Germinal center (tissue), 1 donor: ENCODE data around the gene XPNPEP3.

Experiments used
- DNase-seq: peaks from one replicate; pipeline ENCODE4 v3.0.0; 2012; ENCODE audit warnings: mixed read lengths, low spot score

XPNPEP3 gene

DNA sequence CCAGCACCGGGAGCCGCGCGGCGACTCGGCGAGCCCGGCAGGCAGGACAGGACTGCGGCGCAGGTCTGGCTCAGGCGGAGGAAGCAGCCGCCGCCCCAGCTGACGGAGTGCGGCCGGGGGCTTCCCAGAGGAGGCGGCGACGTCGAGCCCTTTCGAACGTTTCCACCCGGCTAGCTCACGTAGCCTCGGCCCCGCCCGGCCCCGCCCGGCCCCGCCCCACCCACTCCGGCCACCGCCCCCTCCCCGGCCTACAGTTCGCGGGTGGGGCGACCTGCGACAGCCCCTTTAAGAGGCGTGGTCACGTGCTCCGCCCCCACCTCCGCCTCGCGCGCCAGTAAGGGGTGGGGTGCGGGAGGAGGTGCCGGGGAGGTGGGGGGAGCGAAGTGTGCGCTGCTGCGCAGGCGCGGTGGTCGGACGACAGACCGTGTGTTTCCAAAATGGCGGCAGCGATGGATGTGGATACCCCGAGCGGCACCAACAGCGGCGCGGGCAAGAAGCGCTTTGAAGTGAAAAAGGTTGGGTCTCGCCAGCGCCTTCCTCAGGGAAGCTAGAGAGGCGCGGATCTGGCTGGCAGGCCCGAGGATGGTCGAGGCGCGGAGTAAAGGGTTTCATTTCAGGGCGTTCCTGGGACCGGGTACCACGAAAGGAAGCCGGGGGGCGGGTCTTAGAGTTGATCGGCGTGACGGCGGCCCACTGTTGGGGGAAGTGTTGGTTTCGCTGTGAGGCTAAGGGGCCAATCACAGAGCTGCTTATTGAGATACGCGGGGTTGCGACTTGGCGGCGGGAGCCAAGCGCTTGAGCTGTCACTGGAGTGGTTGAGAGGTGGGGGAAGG lies 94.2 kb downstream of the XPNPEP3 start, which contains the start of gene RBX1:
RBX1 (plus strand) TSS at position 417 of the 833 bp plus-strand sequence; CDS start at position 438, 21 bp downstream.
- peak; percentile 98 for DNase-seq

- DNase-seq: no peak
Observed at GRCh38 chr22:40951795-40952605, 95.1 kb downstream of the XPNPEP3 start.

DNA sequence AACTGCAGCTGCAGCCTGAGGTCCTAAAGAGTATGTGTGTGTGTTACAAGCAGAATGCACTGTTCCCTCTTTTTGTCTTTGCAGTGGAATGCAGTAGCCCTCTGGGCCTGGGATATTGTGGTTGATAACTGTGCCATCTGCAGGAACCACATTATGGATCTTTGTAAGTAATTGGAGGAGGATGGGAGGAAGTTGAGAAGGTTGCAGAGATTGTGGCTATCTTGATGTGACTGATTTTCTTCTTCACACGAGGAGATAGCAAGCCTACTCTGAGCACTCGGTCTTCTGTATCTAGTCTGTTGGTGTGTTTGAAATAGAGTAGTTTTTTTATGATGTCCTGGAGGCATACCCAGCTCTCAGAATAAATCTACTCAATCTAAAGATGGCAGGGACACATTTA lies 96.5 kb downstream of the XPNPEP3 start:
- no peak for DNase-seq

DNA sequence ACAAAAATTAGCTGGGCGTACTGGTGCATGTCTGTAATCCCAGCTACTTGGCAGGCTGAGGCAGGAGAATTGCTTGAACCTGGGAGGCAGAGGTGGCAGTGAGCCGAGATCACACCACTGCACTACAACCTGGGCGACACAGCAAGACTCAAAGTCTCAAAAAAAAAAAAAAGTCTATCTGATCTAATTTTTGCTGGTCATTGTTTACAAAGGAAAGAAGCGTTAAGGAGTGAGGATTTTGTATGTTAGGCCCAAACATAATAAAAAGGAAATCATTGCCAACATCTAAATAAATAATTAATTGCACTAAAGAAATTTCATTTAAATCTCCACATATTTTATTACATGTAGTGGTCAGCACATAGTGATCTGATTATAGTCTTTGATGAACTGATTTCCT lies 97.2 kb downstream of the XPNPEP3 start:
- no peak for DNase-seq

GRCh38 chr22:40955571-40955970 lies 98.6 kb downstream of the XPNPEP3 start:
- no peak for DNase-seq

DNA sequence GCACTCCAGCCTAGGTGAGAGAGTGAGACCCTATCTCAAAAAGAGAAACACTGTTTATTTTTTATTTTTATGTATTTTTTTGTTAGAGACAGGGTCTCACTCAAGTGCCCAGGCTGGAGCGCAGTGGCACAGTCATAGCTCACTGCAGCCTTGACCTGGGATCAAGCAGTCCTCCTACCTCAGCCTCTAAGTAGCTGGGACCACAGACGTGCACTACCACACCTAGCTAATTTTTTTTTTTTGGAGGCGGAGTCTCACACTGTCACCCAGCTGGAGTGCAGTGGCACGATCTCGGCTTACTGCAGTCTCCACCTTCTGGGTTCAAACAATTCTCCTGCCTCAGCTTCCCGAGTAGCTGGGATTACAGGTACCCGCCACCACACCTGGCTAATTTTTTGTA lies 100.7 kb downstream of the XPNPEP3 start:
- DNase-seq: no peak

DNA sequence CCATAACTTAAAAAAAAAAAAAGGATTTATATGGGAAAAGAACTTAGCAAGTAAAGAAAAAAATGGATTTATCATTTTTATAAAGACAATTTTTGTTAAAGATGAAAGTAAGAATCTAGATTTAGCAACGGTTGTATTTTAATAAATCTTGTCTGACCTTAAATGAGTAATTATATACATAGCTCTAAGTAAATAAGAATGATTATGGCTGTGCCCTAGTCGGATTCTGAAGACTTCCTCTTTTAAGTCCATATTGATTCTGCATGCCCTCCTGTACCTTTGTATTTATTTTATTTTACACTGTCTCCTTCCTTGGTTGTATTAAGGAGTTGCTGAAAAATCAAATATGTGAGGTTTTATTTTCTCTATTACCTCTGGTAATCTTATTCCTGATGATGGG lies 101.4 kb downstream of the XPNPEP3 start:
- no peak for DNase-seq

DNA sequence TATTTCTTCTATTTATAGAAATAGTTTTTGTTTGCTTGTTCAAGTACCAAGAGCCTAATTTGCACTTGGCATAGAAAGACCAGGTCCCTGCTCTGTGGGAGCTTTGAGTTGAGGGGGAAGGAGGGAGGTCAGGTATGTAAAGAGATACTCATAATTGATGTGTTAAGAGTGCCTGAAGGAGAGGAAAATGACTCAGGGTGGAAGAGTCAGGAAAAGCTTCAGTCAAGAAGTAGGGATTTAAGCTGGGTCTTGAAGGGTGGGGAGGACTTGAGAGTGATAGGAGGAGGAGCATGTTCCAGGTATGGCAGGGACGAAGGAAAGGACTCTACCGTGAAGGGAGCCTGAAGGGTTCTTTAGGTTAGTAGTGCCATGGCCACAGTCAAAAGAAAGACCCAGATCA lies 103.2 kb downstream of the XPNPEP3 start:
- DNase-seq: no peak

DNA sequence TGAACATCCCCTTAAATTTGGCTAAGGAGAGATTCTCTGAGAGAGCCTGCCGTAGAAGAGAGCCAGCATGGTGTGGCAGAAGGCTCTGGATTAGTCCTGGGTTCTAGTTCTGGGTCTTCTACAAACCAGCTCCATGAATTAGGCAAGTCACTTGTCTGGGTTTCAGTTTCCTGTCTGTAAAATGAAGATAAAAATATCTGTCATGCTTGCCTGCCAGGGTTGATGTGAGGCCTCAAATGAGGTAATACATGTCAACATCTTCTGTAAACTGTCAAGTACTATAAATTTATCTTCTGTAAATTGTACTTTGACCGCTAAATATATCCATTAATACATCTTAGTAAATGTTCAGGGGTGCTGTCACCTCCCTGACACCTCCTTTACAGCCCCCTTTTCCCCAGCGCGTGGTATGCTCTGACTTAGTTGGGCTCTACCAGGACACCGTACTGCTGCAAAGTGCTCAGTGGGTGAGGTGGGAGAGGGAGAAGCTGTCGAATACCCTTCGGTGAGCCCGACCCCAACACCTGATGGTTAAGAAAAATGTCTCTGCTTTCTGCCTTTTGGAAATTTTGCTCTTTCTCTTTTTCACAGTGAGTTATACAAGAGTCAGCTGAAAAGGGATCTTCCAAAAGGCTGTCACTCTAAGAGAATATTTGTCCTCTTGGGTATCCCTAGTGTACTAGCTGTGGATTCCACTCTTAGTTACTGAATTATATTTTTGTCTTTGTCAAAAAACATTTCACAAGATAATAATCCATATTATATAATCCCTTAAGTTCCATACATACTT lies 109.2 kb downstream of the XPNPEP3 start:
- DNase-seq: no peak

GRCh38 chr22:40966726-40967085 lies 109.8 kb downstream of the XPNPEP3 start:
- no peak for DNase-seq

DNA sequence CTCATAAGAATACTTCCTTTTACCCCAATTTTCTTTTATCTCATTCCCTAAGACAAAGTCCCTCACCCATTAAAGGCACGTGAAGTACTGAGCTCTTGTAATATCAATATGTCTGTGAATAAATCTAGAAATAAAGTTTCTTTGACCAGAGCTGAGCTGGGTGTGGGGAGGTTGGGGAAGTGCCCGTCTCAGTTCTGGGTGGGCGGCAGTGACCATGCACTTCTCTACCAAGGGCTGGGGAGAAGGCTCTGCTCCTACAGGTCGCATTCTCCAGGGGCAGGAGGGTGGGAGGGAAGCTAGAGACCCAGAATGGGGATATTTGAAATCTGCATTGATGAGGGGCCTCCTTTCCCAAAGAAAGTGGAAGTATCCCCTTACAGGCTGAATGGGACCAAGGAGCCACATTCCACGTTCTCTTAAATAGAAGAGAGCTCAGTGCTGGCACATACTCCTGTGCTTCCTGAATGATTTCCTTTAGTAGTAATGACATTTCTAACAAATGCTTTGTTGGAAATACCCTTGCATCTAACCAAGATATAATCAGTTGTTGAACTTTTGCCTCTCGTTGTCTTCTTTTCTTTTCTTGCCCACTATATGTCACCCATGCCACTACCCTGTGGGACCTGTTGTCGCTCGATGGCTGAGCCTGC lies 110.3 kb downstream of the XPNPEP3 start:
- DNase-seq: no peak

DNA sequence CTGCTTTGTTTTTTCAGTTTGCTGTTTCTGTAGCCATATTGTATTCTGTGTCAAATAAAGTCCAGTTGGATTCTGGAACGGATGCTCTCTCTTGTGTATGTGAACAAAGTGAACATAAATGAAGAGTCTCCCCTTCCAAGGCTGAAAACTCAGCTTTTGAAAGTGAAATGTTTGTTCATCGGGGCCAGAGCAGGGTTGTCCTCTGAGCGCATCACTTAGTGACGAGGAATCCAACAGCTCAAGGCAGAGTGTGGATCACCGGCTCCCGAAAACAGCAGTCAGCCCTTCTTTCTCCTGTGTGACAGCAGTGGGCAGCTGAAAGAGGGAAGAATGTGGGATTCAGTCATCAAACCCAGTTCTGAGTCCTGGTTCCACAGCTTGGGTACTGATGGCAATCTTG lies 115.6 kb downstream of the XPNPEP3 start:
- DNase-seq: no peak

DNA sequence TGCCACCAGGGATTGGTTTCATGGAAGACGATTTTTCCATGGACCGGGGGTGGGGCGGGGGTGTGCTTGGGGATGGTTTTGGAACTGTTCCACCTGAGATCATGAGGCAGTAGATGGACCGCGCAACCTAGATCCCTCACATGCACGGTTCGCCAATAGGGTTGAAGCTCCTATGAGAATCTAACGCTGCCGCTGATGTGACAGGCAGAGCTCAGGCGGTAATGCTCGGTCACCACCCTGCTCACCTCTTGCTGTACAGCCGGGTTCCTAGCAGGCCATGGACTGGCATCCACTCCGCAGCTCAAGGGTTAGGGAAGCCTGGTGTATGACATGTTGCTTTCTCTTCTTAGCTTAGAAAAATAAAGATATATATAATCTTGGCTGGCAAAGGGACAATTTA lies 116.2 kb downstream of the XPNPEP3 start:
- no peak for DNase-seq

GRCh38 chr22:40975366-40975765 lies 118.4 kb downstream of the XPNPEP3 start:
- DNase-seq: no peak

GRCh38 chr22:40976866-40977700 lies 120.1 kb downstream of the XPNPEP3 start:
- DNase-seq: no peak

DNA sequence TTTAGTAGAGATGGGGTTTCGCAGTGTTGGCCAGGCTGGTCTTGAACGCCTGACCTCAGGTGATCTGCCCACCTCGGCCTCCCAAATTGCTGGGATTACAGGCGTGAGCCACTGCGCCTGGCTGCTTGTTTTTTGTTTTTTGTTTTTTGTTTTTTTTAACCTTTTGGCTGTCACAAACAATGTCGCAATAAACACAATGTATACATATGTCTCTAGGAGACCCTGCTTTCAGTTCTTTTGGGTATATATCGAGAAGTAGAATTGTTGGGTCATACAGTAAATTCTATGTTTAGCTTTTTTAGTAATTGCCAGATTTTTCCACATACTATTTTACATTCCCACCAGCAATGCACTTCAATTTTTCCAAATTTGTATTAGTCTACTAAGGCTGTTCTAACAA lies 122.2 kb downstream of the XPNPEP3 start:
- no peak for DNase-seq

DNA sequence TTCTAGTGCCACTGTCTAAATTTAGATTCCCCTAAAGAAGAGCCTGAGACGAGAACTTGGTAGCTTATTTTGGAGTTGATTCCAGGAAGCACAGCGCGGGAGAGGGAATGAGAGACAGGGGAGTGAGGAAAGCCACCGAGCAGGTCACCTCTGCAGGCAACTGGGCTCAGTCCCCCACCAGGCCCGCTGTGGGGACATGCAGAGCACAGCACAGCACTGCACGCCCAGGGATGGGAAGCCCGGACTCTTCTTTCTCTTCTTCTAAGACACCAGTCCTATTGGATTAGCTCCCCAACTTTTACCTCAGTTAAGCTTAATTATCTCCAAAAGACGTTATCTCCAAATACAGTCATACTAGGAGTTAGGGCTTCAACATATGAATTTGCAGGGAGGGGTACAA lies 122.9 kb downstream of the XPNPEP3 start:
- DNase-seq: no peak
